ENCODE results near the gene ADD2.
"Not testable (repeated sequence)": the region's sequence is repeated elsewhere in the genome, so short reads cannot be mapped to it uniquely, and the experiment has no call there.

The ADD2 gene, protein sequence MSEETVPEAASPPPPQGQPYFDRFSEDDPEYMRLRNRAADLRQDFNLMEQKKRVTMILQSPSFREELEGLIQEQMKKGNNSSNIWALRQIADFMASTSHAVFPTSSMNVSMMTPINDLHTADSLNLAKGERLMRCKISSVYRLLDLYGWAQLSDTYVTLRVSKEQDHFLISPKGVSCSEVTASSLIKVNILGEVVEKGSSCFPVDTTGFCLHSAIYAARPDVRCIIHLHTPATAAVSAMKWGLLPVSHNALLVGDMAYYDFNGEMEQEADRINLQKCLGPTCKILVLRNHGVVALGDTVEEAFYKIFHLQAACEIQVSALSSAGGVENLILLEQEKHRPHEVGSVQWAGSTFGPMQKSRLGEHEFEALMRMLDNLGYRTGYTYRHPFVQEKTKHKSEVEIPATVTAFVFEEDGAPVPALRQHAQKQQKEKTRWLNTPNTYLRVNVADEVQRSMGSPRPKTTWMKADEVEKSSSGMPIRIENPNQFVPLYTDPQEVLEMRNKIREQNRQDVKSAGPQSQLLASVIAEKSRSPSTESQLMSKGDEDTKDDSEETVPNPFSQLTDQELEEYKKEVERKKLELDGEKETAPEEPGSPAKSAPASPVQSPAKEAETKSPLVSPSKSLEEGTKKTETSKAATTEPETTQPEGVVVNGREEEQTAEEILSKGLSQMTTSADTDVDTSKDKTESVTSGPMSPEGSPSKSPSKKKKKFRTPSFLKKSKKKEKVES

DNA sequence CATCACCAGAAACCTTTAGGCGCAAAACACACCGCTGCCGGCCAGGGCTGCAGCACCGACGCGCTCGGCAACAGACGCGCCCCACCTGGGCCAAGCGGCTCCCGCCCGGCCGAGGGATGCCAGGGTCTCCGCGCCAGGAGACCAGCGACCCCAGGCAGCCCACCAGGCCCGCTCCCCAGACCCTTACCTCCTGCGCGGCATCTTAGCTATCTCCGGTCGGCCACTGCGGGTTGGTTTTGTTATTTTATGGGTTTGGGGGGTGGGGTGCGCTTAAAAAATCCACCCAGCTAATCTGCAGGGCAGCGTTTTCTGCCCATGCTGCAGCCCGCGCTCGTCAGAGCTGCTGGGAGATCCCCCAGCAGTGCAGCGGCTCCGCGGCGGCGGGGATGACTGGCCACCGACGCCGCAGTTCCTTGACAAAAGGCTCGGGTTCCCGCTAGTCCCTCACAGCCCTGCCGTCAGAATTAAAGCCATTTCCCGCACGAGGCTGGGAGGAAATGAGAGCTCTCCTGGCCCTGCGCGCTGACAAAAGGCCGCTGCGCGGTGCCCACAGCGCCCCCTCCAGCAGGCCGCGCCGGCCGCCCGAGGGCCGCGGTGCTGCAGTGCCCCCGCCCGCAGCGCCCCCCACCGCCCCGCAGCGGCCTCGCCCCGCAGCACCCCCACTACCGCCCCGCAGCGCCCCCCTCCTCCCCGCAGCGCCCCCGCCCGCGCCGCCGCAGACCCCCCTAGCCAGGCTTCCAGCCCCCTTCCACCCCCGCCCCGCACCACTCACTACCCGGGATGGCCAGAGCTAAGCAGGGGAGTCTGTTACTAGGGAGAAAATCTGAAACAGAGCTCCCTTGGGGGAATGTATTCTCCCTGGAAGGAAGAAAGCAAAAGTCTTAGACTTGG lies at the start of gene ADD2:
ADD2 (minus strand) TSS at position 502 of the 891 bp plus-strand sequence. CDS start 61,792 bp downstream, outside the sequence.
- no peak for DNase-seq (ENCODE audit: low read depth in 1 of 2, low spot score in 1 of 2)

DNA sequence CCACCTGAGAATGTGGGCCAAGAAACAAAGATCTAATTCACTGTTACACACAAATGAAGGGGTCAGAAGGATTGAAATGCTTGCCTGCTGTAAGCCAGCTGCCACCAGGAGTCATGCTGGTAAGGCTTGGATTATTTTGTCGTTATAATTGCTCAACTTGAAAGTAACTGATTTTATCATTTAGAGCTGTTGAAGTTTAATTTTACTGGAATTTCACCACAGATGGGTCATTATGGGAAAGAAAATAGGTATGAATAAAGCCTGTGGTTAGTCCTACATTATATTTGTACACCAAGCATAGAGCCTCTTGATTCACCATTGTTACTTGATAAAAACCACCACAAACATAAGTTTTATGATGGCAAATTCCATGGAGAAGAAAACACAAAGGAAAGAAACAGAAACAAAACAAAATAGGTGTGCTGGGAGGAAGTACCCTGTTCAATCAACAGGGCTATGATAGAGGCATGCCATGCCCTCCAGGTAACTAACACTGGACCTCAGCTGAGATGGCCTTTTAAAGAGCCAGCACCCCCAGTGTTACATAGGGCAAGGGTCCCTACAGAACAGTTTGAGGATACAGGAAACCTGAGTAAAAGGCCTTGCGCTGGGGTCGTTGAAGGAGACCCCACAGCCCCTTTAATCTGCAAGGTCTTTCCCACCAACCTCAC lies 49.4 kb upstream of the ADD2 start:
- DNase-seq (ENCODE audit: low read depth in 1 of 2, low spot score in 1 of 2) = no peak

DNA sequence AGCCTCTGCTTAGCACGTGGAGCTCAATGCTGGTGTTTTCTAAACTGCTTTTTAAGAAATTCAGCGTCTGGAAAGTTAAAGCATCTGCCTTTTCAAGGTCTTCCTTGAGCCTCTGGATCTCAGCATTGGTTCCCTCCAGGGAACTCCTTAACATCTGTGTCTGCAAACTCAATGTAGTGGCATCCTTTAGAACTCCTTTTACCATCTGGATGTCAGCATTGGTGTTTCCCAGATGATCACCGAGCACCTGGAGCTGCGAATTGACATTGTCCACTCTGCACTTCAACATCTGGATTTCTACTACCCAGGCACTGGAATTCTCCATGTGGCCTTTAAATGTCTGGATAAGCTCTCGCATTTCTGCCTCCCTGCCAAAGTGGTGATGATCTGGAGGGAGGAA lies 48.7 kb upstream of the ADD2 start:
- DNase-seq (ENCODE audit: low read depth in 1 of 2, low spot score in 1 of 2) = no peak

DNA sequence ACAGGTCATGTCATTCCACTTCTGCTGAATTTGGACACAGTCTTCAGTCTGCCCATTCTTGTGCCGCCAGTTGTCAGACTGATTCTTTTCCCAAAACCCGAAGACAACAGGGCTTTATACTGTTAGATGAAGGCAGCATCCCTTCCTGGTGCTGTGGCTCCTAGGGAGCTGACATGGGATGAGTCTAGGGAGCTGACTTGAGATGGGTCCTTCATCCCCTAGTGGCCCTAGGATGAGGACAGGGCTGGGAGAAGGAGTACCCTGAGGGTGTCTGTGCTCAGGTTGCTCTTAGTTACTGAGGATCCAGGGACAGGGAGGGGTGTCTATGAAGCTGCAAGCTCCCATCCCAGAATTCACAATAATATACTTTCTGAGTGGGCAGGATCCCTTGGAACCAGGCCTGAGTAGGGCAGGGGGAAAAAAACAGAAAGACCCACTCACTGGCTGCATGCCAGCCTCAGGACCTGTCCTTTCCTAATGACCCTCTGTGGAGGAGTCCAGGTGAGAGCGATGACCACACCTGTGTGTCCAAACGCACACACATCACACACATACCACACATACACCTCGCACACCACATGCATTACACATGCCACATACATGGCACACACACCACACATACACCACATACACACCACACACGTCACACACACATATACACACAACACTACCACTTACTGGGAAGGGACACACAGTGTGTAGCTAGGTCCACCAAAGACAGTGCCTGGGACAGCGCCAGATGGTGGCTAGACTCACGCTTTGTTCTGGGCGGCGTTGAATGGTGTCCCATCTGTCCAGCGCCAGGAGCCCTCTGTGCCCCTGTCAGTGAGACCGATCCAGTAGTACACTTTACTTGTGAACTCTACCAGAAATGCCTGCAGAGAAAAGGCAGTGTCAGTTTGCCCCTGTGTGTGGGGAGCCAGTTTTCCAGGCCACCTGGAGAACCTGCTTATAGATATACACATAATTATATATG lies 41.3 kb upstream of the ADD2 start:
- no peak for DNase-seq (ENCODE audit: low read depth in 1 of 2, low spot score in 1 of 2)

DNA sequence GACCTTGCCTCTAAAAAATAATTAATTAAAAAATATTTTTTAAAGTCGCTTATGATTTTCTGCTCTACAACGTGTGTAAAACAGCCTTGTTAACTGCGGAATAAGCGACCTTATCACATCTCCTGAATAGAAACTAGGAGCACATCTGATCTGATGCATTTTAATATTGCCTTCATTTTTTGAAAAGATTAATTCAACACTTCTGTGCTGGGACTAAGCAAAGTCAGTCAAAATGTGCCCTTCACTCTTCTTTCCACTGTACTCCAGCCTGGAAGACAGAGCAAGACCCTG lies 39.8 kb upstream of the ADD2 start:
- DNase-seq (ENCODE audit: low read depth in 1 of 2, low spot score in 1 of 2) = no peak

DNA sequence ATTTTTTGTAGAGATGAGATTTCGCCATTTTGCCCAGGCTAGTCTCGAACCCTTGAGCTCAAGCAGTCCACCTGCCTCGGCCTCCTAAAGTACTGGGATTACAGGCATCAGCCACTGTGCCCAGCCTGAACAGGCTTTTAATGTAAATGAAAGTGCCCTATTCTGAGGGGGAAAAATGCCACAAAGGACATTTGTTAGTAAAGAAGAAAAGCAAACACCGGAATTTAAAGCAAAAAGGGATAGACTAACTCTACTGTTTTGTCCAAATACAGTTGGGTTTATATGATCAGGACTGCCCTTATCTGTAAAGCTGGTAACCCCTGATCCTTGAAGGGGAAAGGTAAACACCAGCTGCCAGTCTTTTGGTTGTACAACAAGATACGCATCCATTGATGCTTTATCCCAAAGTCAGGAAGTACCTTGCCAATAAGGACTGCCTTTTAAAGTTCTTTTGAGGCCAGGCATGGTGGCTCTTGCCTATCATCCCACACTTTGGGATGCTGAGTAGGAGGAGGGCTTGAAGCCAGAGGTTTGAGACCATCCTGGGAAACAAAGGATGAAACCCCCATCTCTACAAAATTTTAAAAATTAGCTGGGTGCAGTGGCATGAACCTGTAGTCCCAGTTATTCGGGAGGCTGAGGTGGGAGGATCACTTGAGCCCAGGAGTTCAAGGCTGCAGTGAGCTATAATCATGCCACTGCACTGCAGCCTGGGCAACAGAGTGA lies 39.3 kb upstream of the ADD2 start:
- DNase-seq (ENCODE audit: low read depth in 1 of 2, low spot score in 1 of 2) = no peak

DNA sequence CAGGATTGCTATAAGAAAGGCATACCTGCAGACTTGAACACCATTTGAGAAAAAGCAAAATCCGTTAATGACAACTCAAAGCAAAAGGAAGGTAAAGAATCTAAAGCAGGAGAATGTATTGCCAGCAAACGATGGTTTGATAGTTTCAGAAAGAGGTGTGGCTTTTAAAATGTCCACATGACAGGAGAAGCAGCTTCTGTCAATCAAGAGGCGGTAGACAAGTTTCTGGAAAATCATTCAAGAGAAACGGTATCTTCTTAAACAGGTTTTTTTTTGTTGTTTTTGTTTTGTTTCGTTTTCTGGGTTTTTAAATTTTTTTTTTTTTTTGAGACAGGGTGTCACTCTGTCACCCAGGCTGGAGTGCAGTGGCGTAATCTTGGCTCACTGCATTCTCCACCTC lies 38.6 kb upstream of the ADD2 start:
- no peak for DNase-seq (ENCODE audit: low read depth in 1 of 2, low spot score in 1 of 2)

DNA sequence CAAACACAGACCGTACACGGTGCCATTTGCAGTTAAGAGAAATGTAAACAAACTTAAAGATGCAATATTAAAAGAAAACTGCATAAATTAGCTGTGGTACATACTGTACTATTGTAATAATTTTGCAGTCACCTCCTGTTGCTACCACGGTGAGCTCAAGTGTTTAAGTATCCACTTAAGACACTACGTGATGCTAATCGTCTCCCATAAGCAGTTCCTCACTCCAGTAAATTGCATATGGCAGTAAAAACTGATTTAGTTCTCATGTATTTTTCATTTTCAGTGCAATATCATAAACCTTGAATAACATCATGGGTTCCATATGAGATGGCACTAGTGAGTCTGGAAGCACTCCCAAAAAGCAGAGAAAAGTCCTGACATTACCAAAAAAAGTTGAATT lies 38.0 kb upstream of the ADD2 start:
- no peak for DNase-seq (ENCODE audit: low read depth in 1 of 2, low spot score in 1 of 2)

DNA sequence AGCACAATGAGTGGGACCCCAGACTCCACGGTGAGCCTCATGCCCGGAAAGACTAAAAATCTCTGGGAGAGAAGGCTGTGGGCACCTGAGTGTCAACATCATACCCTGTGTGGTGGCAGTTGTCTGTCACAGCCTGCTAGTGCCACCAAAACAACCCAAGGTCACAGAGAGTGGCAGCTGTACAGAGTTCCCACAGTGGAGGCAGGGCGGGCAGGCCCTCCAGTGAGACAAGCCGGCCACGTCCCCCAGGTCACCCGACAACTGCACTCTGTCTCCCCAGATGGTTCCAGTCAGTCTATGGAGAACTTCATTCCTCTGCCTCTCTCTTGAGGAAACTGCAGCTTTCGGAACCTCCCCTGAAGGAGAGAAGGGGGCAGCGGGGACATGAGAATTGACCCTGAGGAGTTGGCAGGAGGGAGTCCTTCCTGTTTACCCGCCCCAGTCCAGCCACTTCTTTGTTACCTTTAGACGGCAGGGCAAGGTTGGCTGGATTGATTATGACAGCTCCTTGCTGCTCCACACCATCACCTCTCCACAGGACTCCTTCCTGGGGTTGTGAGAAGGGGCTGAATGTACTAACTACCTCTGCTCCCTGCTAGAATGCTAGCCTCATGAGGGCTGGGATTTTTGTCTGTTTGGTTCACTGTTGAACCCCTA lies 33.7 kb upstream of the ADD2 start:
- no peak for DNase-seq (ENCODE audit: low read depth in 1 of 2, low spot score in 1 of 2)

DNA sequence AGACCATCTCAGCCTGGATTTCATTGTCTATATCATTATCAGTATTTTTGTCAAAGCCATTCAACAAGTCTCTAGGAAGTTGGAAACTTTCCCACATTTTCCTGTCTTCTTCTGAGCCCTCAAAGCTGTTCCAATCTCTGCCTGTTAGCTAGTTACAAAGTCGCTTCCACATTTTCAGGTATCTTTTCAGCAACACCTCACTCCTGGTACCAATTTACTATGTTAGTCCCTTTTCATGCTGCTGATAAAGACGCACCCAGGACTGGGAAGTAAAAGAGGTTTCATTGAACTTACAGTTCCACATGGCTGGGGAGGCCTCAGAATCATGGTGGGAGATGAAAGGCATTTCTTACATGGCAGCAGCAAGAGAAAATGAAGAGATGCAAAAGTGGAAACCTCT lies 31.7 kb upstream of the ADD2 start:
- DNase-seq (ENCODE audit: low read depth in 1 of 2, low spot score in 1 of 2) = no peak

DNA sequence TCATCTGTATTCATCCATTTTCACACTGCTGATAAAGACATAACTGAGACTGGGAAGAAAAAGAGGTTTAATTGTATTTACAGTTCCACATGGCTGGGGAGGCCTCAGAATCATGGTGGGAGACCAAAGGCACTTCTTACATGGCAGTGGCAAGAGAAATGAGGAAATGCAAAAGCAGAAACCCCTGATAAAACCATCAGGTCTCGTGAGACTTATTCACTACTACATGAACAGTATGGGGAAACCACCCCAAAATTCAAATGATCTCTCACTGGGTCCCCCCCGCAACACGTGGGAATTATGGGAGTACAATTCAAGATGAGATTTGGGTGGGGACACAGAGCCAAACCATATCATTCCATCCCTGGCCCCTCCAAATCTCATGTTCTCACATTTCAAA lies 30.0 kb upstream of the ADD2 start:
- DNase-seq (ENCODE audit: low read depth in 1 of 2, low spot score in 1 of 2) = not testable (repeated sequence)

DNA sequence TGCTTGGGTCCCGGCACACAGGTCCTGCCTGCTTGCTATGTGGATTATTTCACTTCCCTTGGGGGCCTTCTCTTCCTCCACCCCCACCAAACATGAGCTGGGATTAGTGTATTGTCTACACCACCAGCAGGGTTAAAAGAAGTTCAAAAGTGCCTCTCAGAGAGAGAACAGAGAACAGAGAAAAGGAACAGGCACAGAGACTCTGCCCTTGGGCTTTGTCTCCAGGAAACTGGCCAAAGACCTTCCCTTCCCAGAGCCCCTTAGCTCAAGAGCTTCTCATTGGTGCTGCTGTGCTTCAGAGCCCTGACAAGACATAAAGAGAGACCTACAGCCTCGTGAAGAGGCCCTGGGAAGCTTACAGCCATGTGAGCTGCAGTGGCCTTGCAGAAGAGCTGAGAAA lies 29.5 kb upstream of the ADD2 start:
- no peak for DNase-seq (ENCODE audit: low read depth in 1 of 2, low spot score in 1 of 2)

DNA sequence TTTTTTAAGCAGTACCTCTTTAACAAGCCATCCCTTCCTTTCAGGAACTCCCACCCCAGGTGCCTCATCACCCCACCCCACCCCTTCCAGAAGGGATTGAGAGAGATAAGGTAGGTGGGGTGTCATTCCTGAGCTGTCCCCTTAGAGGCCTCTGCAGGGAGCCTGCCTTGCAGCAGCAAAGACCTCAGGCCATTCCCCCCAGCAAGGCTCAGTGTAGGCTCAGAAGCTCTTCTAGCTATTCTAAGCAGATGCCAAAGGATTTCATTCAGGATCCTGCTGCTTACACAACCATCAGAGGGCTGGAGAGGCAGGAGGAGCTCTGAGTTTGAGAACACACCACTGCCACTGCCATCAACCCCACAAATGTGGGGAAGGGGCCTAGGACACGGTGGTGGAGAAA lies 28.3 kb upstream of the ADD2 start:
- DNase-seq (ENCODE audit: low read depth in 1 of 2, low spot score in 1 of 2) = no peak

DNA sequence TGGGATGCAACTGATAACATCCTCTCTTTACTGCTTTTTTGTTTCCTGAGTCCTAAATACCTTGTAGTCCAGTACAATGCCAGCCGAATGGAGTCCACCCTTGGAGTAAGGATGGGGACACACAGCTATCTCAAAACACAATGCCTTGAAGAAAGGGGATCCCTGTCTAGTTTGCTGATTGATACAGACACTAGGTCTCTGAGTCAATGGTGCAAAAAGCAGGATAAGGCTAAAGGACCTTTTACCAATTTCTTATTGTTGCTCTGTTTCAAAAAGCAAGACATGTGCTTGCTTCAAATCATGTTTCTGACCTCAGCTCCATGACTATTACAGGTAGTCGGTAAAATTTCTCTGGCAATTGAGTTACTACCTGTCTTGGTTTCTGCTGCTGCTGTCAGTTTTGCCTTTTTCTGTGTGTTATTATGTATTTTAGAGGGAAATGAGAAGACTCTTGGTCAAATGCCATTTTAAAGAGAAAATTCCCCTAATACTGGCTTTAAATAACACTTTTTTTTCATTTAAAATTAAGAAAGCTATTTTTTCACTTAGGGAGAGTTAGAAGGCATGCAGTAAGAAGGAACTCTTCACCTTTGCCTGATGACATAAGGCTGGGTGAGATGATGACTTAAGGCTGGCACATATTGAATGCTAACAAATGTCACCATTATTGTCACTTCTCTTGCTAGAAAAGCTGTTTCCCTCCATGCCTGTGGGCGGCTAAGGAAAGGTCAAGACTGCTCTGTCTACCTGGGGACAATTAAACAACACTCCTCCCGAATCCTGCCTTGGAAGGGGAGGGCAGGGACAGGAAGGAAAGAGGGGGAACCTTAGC lies 27.4 kb upstream of the ADD2 start:
- no peak for DNase-seq (ENCODE audit: low read depth in 1 of 2, low spot score in 1 of 2)

DNA sequence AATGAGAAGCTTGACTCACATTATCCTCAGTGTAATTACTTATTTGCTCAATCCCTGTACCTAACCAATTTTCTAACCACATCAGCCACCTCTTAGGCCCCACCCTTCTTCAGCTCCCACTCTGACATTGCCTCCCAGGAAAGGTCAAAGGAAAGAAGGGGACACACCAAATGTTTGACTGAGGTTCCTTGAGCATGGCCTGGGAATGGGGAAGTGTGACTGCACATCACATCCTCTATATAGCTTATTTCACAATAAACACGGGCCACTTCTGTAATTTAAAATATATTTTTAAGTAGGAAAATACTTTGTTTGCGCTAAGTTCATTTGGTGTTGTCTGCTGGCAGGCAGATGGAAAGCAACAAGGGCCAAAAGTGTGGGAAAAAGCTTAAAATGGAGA lies 25.4 kb upstream of the ADD2 start:
- no peak for DNase-seq (ENCODE audit: low read depth in 1 of 2, low spot score in 1 of 2)

DNA sequence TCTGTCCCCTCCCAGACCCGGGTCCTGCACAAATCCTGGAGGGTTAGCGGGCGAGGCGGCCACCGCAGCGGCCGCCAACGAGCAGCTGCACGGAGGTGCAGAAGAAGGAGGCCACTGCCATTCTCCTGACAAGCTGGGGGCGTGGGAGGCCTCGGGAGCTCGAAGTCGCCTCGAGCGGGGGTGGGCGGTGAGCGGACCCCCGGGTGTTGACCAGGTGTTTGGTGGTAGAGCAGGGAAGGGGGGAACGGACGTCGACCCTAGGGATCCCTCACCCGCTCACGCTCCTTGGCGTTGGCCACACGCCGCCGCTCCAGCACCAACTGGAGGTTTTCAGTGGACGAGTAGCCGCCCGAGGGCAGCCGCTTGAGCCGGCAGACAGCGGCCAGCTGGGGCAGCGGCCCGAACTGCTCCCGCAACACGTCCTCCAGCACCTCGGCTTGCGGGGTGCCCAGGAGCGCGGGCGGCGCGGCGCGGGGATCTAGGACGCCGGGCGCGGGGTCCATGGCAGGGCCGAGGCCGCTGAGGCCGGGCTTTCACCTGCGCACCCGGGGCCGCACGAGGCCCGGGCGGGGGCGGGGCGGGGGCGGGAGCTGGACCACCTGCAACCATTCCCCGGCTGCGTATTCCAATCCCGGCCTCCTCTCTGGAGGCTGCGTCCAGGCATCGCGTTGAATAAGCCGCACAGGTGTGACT lies 22.3 kb upstream of the ADD2 start, which contains the start of gene FIGLA:
FIGLA (minus strand) TSS at position 508 of the 693 bp plus-strand sequence; CDS start at position 503, 5 bp downstream.
- DNase-seq (ENCODE audit: low read depth in 1 of 2, low spot score in 1 of 2) = no peak
